HG02870 (cell line): Measurements from ENCODE around the gene ZNF227.
"Not testable (repeated sequence)": the region's sequence is repeated elsewhere in the genome, so short reads cannot be mapped to it uniquely, and the experiment has no call there.

ENCODE experiments used
- ATAC-seq: cut with Tn5 transposase; IDR thresholded peaks from one replicate; pipeline ENCODE4 v1.9.1; 2021; ENCODE audit warnings: mild to moderate bottlenecking, moderate library complexity; ENCODE audit not compliant: unreplicated experiment

ZNF227 gene

DNA sequence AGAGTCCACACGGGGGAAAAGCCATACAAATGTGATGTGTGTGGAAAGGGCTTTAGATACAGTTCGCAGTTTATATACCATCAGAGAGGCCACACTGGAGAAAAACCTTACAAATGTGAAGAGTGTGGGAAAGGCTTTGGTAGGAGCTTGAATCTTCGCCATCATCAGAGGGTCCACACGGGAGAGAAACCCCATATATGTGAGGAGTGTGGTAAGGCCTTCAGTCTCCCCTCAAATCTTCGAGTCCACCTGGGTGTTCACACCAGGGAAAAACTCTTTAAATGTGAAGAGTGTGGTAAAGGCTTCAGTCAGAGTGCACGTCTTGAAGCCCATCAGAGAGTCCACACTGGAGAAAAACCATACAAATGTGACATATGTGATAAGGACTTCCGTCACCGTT, 24.1 kb downstream of the ZNF227 start:
- no peak for ATAC-seq

DNA sequence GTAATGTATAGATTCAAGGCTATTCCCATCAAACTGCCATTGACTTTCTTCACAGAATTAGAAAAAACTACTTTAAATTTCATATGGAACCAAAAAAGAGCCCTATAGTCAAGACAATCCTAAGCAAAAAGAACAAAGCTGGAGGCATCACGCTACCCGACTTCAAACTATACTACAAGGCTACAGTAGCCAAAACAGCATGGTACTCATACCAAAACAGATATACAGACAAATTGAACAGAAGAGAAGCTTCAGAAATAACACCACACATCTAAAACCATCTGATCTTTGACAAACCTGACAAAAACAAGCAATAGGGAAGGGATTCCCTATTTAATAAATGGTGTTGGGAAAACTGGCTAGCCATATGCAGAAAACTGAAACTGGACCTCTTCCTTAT, 40.0 kb downstream of the ZNF227 start:
- not testable (repeated sequence) for ATAC-seq

DNA sequence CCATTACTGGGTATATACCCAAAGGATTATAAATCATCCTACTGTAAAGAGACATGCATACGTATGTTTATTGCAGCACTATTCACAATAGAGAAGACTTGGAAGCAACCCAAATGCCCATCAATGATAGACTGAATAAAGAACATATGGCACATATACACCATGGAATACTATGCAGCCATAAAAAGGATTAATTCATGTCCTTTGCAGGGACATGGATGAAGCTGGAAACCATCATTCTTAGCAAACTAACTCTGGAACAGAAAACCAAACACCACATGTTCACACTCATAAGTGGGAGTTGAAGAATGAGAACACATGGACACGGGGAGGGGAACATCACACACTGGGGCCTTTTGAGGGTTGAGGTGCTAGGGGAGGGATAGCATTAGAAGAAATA, 41.1 kb downstream of the ZNF227 start:
- ATAC-seq = not testable (repeated sequence)

- no peak for ATAC-seq
These were observed 42.2 kb downstream of the ZNF227 start for GRCh38 chr19:44254496-44254895.

- no peak for ATAC-seq
These were observed 43.5 kb downstream of the ZNF227 start for GRCh38 chr19:44255705-44256411.

GRCh38 chr19:44258136-44258535, 45.8 kb downstream of the ZNF227 start:
- ATAC-seq = no peak

GRCh38 chr19:44258835-44259413, 46.6 kb downstream of the ZNF227 start:
- no peak for ATAC-seq

GRCh38 chr19:44260343-44260681, 48.0 kb downstream of the ZNF227 start:
- peak; percentile 21 for ATAC-seq

- no peak for ATAC-seq
These were observed 48.5 kb downstream of the ZNF227 start for GRCh38 chr19:44260695-44261446.

- no peak for ATAC-seq
These were observed 65.0 kb downstream of the ZNF227 start for GRCh38 chr19:44277331-44277730.

- ATAC-seq = no peak
These were observed 65.9 kb downstream of the ZNF227 start for GRCh38 chr19:44278181-44278690.

- ATAC-seq = no peak
These were observed 68.6 kb downstream of the ZNF227 start for GRCh38 chr19:44280916-44281315.

DNA sequence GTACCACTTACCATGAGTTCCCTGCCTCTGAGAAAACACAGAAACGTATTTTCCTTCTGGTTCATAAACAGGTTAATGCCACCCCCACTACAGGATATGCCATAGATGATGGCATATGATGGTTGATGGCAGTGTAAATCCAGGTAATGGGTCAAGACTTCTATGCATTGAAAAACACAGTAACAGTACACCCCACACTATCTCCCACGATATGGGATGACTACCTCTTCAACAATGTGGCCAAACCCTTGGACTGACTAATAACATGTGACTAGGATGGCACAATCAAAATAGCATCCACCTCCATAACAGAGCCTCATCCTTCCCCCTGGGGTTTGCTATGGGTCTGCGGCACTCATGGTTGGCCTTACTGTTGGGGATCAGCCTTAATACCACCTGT, 70.5 kb downstream of the ZNF227 start:
- ATAC-seq = no peak

DNA sequence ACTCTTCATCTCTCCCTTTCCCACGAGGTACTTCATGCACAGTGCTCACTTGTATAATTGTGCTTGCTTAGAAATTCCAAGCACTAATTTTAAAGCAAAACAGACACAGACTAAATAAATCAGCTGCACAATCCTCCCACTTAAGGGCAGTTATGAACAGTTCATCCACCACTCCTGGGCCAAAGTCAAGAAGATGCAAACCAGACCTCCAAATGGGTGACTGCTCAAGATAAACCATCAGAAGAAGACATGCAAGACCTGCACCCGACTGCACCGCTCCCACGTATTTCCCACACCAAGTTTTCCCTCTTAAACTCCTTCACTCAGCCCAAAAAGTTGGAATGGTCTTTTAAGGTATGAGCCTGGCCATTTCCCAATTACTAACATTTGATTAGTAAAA, 72.6 kb downstream of the ZNF227 start:
- no peak for ATAC-seq
